HUDEP-2 (cell line): ENCODE data around the gene HSP90AA1.
A peak's percentile ranks its signal among the peaks of the same experiment; 100 is the strongest.
"Not testable (repeated sequence)": the region's sequence is repeated elsewhere in the genome, so short reads cannot be mapped to it uniquely, and the experiment has no call there.

Experiments
- DNase-seq, 76 experiments: peaks; one replicate each; lab custom pipeline; 2025; ENCODE audit not compliant: unreplicated experiment in 76 of 76; lab: John Stamatoyannopoulos, UW

Gene HSP90AA1

DNA sequence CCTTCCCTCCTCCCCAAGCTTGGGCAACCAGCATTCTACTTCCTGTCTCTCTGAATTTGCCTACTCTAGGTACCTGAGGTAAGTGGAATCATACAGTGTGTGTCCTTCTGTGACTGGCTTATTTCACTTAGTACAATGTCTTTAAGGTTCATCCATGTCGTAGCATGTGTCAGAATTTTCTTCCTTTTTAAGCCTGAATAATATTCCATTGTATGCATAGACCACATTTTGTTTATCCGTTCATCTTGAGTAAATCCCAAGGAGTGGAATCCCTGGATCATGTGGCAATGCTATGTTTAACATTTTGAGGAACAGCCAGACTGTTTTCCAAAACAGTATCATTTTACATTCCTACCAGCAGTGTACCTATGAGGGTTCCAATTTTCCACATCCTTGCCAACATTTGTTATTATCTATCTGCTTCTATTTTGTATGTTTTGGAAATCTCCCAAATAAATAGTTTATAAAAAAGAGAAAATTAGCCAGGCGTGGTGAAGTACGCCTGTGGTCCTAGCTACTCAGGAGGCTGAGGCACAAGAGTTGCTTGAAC lies 12.4 kb downstream of the HSP90AA1 start:
- no peak for DNase-seq

- no peak for DNase-seq
Measured at GRCh38 chr14:102071283-102071998, 15.4 kb downstream of the HSP90AA1 start.

DNA sequence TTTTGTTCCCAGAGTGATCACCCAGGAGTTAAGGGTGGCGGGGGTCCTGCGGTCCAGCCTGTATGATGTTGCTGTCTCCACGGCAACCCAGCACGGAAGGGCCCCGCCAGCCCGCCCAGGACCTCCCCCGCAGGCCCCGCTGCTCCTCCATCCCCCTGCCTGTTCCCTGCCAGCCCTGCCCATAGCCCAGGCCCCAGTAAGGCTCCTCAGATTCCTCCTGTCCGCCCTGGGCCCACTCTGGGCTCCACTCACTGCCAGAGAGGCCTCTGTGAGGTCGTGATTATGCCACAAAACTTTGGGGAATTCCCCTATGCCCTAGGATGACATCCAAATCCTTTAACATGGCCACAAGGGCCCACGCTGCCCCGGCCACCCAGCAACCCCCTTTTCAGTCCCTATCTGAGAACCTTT lies 20.8 kb downstream of the HSP90AA1 start:
- no peak for DNase-seq

DNA sequence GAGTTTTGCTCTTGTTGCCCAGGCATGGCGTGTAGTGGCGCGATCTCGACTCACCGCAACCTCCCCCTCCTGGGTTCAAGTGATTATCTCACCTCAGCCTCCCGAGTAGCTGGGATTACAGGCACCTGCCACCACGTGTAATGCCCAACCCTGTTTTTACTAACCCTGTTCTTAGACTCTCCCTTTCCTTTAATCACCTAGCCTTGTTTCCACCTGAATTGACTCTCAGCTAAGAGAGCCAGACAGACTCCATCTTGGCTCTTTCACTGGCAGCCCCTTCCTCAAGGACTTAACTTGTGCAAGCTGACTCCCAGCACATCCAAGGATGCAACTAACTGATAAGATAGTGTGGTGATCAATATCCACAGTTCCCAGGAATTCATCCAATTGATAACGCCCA lies 22.3 kb downstream of the HSP90AA1 start:
- DNase-seq = not testable (repeated sequence)

DNA sequence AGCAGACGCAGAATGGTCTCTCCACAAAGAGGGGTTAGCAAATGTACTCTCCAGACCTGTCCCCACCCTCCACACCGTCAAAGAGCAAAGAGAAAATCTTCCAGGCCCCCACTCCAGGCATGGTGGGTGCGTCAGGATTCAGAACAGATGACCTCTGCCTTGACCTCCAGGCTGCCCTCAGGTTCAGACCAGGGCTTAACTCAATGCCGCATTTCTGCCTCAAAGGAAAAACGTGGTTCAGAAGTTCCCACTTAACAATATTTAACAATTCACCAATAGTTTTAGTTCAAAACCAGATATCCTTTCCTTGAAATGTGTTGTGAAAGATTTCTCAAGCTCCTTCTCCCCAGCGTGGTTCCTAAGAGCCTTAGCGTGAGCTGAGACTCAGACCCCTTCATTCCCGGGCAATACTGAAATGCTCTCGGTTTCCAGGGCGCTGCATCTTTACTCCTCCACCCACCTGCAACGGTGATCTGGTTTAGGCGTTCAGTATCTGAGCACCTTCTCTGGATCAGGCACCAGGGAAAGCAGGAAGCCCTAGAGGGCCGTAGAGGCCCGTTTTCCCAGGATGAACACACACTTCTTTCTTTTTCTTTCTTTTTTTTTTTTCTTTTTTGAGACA lies 22.9 kb downstream of the HSP90AA1 start:
- DNase-seq = no peak

- peak in 74 of 76 experiments; percentile 3 to 95 (median 80) for DNase-seq
Measured at GRCh38 chr14:102063109-102063807, 23.6 kb downstream of the HSP90AA1 start.

DNA sequence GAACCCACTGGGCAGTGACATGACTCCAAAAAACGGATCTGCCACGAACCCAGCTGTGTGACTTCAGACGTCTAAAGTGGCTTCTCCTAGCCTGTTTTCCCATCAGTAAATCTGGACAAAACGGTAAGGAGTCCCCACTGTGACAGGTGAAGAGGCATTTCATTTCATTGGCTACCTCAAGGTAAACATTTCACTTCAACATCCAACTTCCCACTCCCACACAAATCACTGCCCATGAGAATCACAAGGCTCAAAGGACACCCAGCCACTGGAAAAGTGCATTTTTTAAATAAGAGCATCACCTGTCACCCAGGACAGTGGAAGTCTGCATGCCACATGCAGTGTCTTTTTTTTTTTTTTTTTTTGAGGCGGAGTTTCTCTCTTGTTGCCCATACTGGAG lies 27.9 kb downstream of the HSP90AA1 start:
- DNase-seq = no peak

DNA sequence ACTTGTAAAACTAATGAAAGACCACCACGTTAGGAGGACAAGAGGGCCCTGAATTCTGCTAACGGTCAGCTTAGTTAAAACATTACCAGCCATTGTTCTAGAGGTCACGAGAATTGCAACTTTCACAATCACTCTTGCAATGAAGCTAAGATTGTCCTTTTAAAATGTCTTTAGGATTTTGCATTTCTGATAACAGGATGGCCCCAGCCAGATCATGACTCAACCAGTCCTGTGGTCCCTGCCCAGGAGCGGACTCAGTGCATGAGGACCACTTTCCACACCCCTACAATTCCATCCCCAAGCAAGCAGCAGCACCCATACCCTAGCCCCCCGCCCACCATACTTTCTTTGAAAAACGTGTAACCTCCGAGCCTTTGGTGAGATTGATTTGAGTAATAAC lies 28.7 kb downstream of the HSP90AA1 start:
- DNase-seq = no peak

- no peak for DNase-seq
Measured at GRCh38 chr14:102057480-102058114, 29.2 kb downstream of the HSP90AA1 start.

GRCh38 chr14:102056694-102057442 lies 30.0 kb downstream of the HSP90AA1 start:
- no peak for DNase-seq

GRCh38 chr14:102055181-102055901 lies 31.5 kb downstream of the HSP90AA1 start:
- no peak for DNase-seq

DNA sequence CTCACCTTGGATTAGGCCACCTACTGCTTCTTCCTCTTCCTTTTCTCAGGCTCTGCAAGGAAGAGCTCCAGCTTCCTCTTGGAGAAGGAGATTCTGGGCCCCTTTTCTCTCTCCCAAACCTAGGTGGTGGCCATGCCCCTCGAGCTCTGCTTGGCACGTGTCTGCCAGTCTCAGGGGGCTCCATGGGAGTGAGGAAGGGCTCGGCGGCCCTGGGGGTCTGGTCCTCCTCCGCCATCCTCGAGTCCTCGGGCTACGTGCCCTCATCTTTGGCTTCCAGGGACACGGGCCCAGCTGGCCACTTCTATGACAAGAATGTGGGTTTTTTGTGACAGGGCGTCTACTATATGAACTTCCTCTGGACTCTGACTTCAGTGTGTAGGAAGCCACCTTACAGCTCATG lies 34.3 kb downstream of the HSP90AA1 start:
- DNase-seq = no peak

DNA sequence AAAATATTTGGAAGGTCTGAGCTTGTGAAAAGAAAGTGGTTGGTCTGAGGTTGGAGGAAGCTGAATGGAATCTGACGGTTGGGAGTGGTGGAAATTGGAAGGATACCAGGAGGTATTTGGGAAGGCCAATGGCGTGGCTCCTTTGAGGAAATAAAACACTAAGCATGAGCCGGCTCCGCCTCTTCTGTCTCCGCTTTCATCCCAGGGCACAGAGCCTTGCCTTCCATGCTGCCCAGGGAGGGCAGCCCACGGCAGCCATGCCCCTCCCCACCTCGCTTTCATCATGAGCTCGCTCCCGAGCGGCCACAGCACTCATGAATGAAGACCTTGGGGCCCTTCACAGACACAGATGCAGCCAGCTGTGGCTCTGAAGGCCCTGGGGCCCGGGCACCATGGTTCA lies 36.2 kb downstream of the HSP90AA1 start:
- DNase-seq = no peak

GRCh38 chr14:102050026-102050405 lies 36.8 kb downstream of the HSP90AA1 start:
- no peak for DNase-seq

GRCh38 chr14:102049258-102050025 lies 37.4 kb downstream of the HSP90AA1 start:
- no peak for DNase-seq

- no peak for DNase-seq
Measured at GRCh38 chr14:102047808-102048540, 38.9 kb downstream of the HSP90AA1 start.

- peak in 73 of 76 experiments; percentile 6 to 82 (median 64) for DNase-seq
Measured at GRCh38 chr14:102046337-102047278, 40.2 kb downstream of the HSP90AA1 start.
